Stimulated activated CD8-positive, alpha-beta memory T cell treated with anti-CD3 and anti-CD28 coated beads, Interleukin-12 subunit alpha, Interleukin-12 subunit beta, amount 100 ng/mL, for 1 hour (primary cell): ENCODE data around the gene UBN2.
"Not testable (repeated sequence)": the region's sequence is repeated elsewhere in the genome, so short reads cannot be mapped to it uniquely, and the experiment has no call there.

Source experiments
- DNase-seq: peaks from one replicate; pipeline ENCODE4 v3.0.0-alpha.2; 2020; ENCODE audit warnings: low read depth

UBN2 gene

DNA sequence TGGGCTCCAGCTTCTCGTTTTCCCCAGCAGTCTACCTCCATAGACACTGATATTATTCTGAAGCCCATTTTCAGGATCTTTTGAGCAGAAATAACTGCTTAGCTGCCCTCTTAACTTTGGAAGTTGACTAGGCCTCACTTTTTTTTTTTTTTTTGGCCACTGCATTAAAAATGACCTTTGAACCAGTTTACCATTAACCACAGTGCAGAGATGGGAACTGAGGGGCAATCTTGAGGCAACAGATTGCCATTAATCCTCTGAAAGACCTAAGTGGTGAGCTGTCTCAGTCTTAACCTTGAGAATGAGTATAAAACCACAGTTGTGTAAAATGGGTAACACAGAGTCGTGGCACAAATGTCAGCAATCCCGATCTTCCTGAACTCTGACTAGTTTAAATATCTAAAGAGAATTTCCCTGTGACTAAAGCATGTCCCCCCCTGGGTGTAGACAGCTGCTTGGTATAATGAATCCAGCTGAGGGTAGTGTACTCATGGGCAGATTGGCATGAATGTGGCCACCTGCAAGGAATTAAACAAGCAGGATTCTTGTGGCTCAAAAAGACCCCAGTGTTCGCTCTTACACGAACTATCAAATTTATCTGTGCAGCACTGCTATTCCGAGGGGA lies 64.0 kb downstream of the UBN2 start:
- DNase-seq: no peak

DNA sequence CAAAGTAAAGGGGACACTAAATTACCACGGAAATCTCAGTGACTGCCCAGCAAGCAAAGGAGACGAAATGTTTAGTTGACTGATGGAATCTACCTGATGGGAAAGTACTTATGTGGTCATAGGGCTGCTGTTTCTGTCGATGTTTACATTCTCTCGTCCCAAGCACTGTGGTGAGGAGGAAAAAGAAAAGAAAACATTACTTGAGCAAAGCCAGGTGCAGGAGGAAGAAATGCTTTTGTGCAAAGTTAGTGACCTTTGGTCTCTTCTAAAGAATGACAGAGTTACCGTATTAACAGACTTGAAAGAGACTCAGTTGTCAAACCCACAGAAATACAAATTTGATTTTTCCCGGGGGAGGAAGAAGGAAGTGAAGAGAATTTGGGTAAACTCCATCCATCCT lies 66.8 kb downstream of the UBN2 start:
- DNase-seq: no peak

GRCh38 chr7:139299296-139299695 lies 68.3 kb downstream of the UBN2 start:
- no peak for DNase-seq

GRCh38 chr7:139300390-139300789 lies 69.4 kb downstream of the UBN2 start:
- no peak for DNase-seq

DNA sequence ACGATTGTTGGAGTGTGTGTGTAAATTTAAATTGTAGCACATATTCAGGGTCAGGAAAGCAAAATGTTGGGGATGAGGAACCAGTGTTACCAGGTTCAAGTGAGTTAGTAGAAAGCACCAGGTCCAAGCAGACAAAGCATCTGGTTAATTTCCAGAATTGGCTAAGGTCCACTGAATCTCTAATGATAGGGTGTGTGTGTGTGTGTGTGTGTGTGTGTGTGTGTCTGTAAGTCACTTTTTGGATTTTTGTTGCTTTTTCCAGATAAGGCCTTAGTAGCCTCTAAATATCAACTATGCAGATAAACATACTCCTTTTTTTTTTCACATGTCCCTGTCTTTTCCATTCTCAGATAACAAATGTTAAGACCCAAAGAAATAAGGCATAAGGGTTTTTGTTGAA lies 73.5 kb downstream of the UBN2 start:
- no peak for DNase-seq

- DNase-seq: no peak
Measured at GRCh38 chr7:139317939-139318505, 87.0 kb downstream of the UBN2 start.

DNA sequence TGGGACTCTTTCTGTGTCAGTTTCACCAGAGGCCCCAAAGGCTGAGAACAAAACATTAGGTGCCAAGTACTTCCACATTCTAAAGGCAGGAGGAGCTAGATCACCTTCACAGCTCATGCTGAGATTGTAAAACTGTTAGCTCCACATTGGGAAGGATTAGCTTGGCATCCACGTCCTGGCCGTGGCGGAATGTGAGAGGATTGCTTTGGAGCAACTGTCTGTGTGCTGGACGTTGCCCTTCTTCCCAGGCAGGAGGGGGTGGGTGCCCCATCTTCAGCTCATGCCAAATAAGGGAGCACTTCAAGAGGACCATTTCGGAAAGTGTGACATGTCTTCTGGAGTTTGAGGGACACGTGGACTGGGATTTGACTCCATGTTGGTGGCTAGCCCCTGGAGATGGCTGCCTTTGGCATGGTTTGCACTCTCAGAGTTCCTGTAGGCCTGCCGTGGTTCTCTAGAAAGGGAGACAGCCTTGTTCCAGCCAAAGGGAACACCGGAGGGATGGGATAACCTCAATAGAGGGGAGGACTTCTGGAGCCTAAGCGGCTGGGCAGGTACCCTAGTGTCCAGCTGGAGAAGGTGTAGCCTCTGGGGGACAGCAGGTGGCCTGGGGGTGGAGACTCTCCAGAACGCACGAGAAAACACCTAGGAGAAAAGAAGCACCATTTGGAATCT lies 90.2 kb downstream of the UBN2 start:
- no peak for DNase-seq

DNA sequence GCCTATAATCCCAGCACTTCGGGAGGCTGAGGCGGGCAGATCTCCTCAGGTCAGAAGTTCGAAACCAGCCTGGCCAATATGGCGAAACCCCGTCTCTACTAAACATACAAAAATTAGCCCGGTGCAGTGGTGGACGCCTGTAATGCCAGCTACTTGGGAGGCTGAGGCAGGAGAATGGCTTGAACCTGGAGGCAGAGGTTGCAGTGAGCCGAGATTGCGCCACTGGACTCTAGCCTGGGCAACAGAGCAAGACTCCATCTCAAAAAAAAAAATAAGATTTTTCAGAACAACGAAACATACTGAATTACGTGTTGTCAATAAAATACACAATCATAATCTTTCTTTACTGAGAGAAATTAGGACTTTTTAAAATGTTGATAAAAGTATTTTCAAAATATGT lies 93.7 kb downstream of the UBN2 start:
- DNase-seq: not testable (repeated sequence)

GRCh38 chr7:139328375-139328774 lies 97.3 kb downstream of the UBN2 start:
- no peak for DNase-seq

DNA sequence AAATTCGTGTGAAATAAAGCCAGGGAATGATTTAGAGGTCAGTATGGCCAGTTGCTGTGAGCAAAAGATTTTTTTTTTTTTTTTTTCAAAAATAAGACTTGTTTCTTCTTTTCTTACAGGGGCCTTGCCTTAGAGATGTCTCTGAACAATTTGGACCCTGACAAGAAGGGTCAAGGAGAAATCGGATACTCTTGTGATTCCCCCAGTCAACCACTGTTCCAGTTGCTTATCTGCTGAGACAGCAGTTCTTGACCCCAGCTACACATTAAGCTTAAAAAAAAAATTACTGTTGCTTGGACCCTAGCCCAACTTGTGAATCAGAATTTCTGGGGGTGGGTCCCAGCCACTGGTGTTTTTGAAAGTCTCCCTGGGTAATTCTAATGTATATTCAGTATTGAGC lies 98.1 kb downstream of the UBN2 start:
- DNase-seq: no peak

DNA sequence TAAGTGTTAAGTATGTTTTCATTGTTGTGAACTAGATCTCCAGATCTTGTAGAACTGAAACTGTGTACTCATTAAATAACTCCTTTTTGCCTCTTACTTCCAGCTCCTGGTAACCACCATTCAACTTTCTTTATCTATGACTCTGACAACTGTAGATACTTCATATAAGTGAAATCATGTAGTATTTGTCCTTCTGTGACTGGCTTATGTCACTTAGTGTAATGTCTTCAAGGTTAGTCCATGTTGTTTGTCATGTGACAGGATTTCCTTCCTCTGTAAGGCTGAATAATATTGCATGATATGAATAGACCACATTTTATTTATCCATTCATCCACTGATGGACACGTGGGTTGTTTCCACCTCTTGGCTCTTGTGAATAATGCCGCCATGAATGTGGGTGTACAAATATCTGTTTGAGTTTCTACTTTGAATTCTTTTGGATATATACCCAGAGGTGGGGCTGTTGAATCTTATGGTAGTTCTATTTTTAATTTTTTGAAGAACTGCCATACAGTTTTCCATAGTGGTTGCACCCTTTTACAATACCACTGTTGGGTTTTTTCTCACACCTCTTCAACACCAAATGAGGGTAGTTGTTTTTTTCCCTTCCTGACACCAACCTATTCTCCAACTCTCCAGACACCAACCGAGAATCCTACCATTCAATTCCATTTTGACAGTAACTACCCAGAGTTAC lies 99.4 kb downstream of the UBN2 start:
- no peak for DNase-seq

- DNase-seq: no peak
Measured at GRCh38 chr7:139332697-139333359, 101.8 kb downstream of the UBN2 start.

DNA sequence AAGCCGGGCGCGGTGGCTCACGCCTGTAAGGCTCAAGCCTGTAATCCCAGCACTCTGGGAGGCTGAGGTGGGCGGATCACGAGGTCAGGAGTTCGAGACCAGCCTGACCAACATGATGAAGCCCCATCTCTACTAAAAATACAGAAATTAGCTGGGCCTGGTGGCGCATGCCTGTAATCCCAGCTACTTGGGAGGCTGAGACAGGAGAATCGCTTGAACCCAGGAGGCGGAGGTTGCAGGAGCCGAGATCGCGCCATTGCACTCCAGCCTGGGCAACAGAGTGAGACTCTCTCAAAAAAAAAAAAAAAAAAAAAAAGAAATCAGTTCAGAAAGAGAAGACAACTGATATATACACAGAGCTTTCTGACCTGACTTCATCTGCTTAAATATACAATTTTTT lies 102.4 kb downstream of the UBN2 start:
- DNase-seq: not testable (repeated sequence)

GRCh38 chr7:139334399-139335150 lies 103.5 kb downstream of the UBN2 start:
- no peak for DNase-seq

DNA sequence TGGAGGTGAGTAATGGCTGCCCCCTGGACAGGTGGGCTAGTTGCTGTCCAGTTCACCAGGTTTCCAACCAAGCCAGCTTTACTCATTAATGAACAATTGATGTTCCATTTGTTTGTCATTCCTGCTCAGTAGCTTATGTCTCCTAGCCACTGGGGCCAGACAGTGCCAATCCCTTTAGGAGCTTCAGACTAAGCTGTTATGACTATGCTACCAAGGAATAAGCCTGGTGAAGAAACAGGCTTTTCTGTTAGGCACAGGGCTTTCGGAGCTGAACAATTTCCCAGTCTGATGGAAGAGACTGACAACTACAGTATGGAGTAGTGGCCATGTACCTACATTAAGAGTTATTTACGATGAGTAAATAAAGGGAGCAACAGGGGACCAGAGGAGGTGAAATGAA lies 108.0 kb downstream of the UBN2 start:
- DNase-seq: no peak

DNA sequence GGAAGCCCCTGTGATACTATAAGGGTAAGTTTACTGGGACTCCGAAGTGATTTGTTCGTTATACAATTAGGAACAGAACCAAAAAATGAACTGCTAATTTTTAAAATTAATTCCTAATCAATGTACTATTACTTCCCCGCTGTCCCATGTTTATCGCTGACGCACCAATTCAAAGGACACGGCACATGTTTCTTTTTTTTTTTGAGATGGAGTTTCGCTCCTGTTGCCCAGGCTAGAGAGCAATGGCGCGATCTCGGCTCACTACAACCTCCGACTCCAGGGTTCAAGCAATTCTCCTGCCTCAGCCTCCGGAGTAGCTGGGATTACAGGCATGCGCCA lies 108.6 kb downstream of the UBN2 start:
- no peak for DNase-seq

- peak; percentile 97 for DNase-seq
Measured at GRCh38 chr7:139340037-139340807, 109.2 kb downstream of the UBN2 start.

- DNase-seq: no peak
Measured at GRCh38 chr7:139340808-139341057, 109.7 kb downstream of the UBN2 start.

- DNase-seq: peak; percentile 66
Measured at GRCh38 chr7:139341058-139341775, 110.2 kb downstream of the UBN2 start, which contains the start of gene FMC1. Gene FMC1 (plus strand): TSS chr7:139341337. CDS start chr7:139341385, 48 bp downstream.

DNA sequence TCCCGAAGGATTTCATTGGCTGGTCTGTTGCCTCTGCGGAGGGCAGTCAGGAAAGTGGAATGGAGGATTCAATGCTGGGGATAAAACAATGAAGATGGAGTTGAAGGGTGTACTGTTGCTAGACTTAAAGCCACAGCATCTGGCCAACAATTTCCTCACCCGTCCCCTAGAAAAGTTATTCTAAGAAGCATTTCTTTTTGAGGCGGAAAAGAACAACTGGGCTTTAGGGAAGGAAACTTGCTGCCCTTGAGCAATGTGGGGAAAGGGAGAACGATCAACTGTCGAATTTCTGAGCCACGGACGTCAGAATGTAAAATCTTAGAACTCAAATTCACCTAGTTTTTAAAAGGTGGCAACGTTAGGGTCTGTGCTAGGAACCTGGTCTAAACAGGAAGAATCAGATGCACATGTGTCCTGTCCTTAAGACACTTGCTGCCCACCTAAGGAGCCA lies 110.8 kb downstream of the UBN2 start:
- no peak for DNase-seq

- DNase-seq: no peak
Measured at GRCh38 chr7:139345042-139345441, 114.0 kb downstream of the UBN2 start.
